Measurements from ENCODE around the gene ESR1.

DNA sequence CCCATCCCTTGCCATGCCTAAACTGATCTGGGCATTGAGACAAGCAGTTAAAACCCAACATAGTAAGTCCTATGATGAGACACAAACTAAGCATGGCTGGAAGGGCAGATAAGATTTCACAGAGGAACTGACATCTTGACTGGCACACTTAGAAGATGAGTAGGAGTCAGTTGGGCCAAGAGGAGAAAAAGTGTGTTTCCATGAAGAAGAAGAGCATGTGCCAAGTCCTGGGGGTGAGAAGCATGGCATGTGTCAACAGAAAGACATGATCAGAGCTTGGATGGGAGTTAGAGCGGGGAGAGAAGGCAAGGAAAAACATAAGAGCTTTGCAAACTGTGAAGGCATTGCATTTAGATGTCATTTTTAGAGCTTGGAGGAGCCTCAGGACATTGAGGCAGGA lies 68.0 kb downstream of the ESR1 start:
- TF ChIP-seq, protein P1, sequence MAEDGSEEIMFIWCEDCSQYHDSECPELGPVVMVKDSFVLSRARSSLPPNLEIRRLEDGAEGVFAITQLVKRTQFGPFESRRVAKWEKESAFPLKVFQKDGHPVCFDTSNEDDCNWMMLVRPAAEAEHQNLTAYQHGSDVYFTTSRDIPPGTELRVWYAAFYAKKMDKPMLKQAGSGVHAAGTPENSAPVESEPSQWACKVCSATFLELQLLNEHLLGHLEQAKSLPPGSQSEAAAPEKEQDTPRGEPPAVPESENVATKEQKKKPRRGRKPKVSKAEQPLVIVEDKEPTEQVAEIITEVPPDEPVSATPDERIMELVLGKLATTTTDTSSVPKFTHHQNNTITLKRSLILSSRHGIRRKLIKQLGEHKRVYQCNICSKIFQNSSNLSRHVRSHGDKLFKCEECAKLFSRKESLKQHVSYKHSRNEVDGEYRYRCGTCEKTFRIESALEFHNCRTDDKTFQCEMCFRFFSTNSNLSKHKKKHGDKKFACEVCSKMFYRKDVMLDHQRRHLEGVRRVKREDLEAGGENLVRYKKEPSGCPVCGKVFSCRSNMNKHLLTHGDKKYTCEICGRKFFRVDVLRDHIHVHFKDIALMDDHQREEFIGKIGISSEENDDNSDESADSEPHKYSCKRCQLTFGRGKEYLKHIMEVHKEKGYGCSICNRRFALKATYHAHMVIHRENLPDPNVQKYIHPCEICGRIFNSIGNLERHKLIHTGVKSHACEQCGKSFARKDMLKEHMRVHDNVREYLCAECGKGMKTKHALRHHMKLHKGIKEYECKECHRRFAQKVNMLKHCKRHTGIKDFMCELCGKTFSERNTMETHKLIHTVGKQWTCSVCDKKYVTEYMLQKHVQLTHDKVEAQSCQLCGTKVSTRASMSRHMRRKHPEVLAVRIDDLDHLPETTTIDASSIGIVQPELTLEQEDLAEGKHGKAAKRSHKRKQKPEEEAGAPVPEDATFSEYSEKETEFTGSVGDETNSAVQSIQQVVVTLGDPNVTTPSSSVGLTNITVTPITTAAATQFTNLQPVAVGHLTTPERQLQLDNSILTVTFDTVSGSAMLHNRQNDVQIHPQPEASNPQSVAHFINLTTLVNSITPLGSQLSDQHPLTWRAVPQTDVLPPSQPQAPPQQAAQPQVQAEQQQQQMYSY (CRISPR knock-in tag; IDR thresholded peaks at IDR 0.05) = no peak
- TF ChIP-seq, protein P2, sequence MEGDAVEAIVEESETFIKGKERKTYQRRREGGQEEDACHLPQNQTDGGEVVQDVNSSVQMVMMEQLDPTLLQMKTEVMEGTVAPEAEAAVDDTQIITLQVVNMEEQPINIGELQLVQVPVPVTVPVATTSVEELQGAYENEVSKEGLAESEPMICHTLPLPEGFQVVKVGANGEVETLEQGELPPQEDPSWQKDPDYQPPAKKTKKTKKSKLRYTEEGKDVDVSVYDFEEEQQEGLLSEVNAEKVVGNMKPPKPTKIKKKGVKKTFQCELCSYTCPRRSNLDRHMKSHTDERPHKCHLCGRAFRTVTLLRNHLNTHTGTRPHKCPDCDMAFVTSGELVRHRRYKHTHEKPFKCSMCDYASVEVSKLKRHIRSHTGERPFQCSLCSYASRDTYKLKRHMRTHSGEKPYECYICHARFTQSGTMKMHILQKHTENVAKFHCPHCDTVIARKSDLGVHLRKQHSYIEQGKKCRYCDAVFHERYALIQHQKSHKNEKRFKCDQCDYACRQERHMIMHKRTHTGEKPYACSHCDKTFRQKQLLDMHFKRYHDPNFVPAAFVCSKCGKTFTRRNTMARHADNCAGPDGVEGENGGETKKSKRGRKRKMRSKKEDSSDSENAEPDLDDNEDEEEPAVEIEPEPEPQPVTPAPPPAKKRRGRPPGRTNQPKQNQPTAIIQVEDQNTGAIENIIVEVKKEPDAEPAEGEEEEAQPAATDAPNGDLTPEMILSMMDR (IDR thresholded peaks at IDR 0.05) = no peak
- TF ChIP-seq JUN (CRISPR knock-in tag; IDR thresholded peaks at IDR 0.05) (no peak), TEAD4 (CRISPR knock-in tag; IDR thresholded peaks at IDR 0.05) (no peak)
